NCI-H345 treated with DMSO at 0.1 percent for 48 hours (cell line): ENCODE results near the gene NINL.
"Not testable (repeated sequence)": the region's sequence is repeated elsewhere in the genome, so short reads cannot be mapped to it uniquely, and the experiment has no call there.

ENCODE experiments used
- DNase-seq: peaks from one replicate; lab custom pipeline; 2025; ENCODE audit not compliant: unreplicated experiment; lab: John Stamatoyannopoulos, UW

NINL gene

DNA sequence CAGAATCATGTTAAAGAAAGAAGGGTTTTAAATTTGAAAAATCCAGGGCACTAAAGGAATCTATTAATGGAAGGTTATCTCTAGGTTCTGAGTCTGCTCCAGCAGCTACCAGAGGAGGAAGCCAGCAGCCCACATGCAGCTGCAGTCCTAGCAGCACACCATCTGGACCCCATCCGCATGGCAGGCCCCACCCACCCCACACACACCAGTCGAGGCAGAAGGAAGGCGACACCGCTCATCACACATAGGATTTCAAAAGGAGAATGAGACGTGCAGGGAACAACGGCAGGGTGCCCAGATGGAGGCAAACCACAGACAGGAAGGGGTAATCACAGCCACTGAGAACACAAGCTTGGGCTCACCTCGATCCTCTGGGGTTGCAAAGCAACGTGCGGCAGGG, 99.0 kb downstream of the NINL start:
- DNase-seq, result no peak

DNA sequence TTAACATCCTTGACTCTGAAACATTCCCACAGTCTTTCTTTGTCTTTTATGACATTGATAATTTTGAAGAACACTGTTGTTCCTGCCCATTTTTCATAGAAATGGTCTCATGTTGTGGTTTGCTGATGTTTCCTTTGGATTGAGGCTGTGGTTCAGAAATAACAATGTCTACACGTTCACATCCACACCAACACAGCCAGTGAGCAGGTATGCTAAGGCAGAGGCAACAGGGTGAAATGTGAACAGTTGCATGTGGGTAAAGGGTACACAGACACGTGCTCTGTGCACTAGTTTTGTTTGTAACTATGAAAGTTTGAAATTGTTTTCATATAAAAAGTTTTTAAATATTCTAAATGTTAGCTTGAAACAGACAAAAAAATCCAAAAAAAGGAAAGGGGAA, 99.5 kb downstream of the NINL start:
- no peak for DNase-seq

DNA sequence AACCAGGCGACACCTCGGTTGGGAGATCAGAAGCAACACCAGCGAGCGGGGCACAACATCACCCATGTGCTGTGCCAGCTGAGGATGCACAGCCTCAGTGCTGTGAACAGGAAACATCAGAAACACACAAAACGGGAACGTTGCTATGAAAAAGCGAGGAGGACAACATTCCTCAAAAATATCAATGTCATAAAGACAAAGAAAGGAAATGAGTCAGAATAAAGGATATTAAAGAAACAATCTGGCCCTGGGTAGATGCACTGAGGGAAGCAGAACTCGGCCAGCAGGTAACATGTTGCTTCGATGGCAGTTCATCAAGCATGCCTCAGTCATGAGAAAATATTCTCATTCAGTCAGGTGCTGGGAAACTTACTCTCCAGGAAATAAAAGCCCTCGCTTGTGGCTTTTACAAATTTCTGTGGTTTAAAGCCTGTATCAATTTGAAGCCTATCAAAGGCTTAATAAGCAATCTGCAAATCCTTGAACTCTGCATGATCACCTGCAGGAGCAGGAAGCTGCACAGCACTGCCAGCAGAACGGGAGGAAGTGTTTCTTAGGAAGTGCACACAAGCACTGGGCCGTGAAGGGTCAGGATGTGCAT, 100.3 kb downstream of the NINL start:
- DNase-seq, result no peak

DNA sequence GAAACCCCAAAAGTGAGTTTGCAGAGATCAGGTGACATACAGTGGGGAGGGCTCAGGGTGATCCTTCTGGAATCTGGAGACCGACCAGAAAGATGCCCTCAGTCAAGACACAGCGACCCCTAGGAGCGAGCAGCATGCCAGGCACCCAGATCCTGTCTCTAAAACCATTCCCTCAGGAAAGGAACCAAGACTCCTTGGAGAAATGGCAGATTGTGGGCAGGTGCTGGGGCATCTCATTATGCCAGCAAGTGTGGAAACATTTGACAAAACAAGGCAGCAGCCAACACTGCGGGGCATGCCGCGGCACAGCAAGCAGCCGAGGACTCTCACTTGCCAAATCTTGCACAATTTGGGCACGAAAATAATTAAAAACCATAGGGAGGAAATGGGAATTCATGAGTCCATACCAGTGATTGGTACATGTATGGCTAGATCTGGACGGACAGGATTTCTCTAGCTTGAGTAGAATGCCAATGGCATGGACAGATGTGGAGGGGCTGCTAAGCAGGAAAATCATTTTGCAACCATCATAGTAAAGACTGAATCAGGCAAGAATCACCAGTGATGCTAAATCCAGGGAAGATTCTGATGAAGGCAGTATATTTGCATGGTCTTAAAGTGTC, 101.0 kb downstream of the NINL start:
- DNase-seq, result no peak

DNA sequence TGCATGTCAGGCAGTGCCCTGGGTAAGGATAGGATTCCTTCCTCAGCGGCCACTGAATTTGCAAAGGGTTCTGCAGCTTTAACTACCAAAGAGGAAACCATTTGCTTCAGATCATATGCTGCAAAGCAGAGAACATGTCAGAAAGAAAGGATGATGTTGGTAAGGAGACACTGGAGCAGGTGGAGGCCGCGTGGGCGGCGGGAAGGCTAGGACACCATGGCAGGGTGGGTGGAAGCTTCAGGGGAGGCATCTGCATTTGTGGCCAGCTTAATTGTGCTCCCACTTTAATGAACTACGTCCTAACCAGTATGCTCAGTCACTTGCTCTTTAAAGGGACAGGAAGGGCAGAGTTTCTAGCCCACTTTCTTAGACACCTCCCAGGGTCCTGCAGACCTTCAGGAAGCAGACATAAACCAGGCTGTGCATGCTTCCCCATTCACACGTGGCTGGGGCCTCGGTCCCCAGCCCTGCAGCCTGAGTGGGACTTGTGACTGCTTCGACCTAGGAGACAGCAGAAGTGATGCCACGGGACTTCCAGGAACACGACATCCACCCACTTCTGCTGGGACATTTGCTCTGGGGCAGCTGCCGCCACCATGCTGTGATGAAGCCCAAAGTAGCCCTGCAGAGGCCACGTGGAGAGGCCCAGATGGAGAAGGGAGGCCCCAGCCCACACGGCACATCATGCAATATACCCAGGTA, 101.7 kb downstream of the NINL start:
- DNase-seq, result no peak

DNA sequence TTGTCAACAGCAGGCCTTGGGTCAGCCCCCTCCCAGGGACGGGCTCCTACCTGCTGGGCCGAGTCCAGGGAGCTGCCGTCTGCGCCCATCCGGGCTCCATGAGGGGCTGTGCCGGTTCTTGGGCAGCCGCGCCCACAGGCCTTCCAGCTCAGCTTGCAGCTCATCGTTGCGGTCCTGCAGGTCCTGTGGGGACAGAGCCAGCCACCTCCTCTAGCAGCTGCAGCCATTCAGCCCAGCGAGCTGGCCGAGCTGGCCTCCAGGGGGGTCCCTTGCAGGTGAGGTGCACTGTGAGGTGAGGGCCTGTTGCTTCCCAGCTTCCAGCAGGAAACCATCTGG, 103.4 kb downstream of the NINL start:
- DNase-seq, result no peak

DNA sequence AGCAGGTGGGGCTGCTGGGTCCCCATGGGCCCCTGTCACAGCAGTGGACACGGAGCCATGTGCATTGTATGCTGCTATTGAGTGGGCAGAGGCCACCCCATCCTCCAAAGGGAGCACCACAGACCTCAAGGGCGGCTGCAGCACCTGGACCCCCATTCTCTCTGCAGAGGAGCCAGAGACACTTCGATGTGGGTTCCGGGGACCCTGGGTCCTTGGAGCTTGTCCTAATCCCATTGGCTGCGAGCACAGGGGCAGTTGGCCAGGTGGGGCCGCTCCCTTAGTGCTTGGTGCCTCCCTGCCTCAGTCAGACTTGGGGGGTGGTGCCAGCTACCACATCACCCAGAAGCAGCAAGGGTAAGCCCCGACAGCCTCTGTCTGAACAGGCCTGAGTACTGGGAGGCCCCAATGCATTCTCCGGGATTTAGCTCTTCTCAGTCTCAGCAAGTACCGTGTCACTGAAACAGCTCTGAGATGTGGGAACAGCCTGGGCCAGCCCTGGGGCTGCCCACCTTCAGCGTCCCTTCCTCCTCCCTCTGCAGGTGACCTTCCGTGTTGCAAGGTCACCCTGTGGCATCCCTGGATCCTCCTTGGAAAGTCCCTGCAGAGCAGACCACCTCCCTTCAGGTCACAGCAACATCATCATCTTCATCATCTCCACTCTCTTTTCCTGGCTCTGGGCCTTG, 104.0 kb downstream of the NINL start:
- DNase-seq, result no peak

DNA sequence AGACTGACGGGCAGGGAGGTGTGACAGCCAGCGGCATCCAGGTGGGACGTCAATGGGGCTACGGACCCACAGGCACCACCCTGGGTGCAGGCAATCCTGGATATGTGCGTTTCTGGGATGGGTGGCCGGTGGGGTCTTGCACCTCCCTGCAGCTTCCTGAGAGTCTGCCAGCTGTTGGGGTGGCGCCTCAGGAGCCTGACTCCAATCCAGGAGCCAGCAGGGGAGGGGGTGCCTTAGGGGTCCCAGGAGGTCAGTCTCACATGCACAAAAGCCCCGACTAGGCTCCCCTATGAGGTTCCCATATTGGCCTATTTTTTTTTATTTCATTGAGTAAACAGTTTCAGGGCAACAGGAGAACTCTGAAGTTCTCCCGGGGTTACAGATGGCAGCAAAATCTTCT, 104.5 kb downstream of the NINL start:
- DNase-seq, result no peak

DNA sequence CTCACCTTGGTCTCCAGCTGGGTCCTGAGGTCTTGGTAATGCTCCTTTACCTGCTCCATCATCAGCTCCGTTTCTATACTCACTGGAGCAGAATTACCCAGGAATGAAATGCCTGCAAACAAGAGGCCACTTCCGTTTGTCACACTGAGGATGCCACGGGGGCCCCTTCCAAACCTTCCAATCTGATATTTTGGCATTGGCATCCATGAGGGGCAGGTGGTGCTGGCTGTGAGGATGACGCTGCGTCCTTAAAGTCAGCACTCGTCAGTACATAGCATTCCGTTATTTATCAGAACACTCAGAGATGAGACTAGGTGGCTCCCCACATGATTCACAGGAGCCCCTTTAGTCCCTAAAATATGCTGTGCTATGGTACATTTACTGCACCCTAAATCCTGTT, 105.2 kb downstream of the NINL start:
- DNase-seq, result no peak

DNA sequence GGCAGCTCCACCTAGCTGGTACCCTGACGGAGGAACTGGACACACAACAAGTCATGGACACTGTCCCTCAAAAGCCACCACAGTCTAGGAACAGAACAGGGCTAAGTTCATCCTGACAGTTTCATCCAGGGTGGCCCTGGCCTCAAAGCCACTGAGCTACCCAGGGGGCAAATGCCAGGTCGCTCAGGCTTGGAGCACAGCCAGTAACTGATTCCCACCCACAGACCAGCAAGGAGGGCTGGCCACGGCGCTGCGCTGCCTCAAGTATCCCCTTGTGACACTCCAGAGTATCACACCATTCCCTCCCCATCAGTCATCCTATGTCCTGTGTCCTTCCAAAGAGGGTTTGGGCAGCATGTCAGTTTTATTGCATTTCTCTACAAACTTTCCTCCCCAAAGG, 105.7 kb downstream of the NINL start:
- no peak for DNase-seq

DNA sequence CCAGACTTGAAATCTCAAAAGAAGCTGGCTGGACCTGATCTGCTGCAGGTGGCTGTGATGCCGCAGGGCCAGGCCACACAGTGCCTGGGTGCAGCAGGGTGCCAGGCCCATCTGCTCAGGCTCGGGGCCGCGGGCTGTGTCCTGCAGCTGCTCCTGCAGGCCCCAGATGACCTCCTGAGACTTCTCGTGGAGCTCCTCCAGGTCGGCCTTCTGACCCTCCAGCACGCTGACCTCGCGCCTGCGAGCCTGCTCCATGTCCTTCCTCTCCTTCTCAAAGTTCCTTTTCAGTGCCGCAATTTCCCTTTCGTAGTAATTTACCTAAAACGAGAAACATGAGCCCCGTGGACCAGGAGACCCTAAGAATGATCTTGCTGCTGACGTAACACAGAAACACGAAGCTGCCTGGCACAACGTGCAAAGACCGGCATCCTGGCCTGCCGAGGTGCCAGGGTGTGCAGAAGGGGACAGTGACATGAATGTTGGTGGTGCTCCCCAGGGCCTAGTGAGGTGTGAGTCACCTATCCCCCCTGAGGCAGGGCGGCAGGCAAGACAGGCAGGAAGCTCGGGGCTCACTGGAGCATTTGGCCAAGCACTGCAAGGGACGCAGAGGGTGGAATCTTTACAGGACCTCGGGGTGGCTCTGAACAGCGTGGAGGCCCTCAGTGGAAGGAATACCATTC, 106.3 kb downstream of the NINL start:
- no peak for DNase-seq

DNA sequence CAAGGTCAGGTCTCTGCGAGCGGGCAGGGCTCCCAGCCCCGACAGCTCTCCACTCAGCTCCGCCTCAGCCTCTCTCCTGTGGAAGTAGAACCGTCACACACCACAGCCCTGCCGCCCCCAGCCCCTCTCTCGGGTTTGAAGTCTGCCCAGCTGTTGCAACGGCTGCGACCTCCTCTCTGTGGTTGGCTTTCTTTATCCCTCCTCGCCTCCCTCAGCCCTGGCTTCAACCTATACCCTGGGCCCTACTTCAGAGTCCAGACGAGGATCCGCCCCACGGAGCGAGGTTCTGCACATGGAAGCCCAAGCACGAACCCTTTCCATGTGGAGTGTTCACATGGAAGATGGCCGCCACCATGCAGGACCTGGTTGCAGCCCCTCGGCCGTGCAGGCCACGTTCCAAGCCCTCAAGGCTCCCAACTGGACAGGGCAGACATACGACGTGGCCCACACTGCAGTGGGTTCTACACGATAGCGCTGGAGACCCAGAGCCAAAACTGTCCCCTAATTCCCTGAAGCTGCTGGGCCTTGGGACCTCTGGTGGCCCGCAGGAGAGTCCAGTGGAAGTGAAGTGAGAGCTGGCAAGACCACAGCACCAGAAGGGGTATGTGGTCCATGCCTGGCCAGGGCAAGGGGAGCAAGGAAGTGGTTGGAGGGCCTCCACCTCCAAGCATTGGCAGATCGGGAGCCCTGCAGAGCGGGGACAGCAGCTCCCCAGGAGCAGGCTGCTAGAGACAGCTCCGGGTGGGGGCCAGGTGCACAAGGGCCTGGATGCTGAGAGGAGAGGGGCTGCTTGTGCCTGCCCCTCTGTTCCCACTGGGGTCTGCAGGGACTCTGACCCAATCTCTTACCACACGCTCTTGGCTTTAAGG, 108.1 kb downstream of the NINL start:
- DNase-seq, result no peak

DNA sequence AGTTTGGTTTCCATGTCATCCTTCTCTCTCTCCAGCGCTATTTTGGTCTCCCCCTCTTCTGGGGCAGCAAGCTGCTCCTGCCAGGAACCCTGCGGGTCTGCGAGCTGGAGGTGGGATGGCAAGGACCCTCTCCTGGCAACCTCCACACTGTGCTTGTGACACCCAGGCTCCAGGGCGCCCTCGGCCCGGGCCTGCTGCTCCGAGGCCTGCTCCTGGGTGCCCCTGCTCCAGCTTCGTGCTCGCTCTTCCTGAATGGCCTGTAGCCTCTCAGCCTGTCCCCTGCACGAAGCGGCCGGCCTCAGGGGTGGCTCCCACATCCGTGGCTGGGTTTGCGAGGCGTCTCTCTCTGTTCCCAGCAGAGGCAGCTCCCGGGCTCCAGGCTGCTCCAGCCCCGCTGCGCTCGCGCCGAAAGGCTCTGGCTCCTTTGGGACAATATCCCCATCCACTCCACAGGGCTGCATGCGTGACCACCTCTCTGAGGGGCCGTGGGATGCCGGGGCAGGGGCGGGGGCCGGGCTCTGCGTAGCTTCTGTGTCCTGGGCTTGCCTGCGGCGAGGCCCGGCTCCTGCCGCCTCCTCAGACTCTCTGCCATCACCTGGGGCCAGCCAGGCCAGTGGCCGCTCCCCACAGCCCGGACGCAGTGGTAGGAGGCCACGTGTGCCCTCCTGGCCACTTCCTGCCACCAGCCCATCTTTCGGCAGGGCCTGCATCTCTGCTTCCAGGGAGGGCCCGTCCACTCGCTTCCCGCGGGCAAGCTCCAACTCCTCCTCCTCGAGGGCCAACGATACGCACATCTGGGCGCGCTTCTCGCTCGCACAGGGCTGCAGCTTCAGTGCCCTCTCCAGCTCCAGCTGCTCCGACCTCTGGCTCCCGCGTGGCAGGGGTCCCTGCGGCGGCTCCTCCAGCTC, 109.0 kb downstream of the NINL start:
- no peak for DNase-seq

DNA sequence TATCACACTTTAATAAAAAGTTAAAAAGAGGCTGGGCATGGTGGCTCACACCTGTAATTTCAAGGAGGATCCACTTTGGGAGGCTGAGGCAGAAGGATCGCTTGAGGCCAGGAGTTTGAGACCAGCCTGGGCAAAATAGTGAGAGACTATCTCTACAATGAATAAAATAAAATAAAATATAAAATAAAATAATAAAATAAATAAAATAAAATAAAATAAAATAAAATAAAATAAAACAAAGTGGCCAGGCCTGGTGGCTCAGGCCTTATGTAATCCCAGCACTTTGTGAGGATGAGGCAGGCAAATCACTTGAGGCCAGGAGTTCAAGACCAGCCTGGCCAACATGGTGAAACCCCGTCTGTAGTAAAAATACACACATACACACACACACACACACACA, 112.0 kb downstream of the NINL start:
- not testable (repeated sequence) for DNase-seq

DNA sequence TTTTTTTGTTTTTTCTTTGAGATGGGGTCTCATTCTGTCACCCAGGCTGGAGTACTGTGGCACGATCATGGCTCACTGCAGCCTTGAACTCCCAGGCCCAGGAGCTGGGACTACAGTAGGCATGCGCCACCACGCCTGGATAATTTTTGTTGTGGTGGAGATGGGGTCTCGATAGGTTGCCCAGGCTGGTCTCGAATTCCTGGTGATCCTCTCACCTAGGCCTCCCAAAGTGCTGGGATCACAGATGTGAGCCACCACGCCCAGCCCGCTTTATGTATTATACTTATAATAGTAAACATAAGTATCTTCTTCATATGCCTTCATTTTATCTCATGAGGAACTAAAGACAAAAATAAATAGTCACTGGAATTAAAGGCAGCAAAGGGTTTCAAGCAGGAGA, 114.3 kb downstream of the NINL start:
- no peak for DNase-seq

DNA sequence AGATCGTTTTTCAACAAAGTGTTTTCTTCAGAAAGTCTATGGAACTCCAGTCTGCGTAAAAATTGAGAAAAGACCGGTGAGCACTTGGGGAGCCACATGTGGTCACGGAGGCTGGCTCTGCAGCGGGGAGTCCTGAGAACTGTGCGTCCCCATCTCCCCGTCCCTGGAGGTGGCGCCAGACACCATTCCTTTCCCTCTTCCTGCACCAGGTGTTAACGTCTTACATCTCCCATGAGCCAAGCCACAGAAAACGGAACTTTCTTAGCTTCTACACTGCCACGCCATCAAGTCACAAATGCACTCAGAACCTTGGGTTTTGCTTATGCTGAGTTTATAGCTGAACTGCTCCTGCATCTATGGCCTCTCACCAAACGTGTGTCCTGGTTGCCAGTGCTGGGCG, 115.3 kb downstream of the NINL start:
- DNase-seq, result no peak

DNA sequence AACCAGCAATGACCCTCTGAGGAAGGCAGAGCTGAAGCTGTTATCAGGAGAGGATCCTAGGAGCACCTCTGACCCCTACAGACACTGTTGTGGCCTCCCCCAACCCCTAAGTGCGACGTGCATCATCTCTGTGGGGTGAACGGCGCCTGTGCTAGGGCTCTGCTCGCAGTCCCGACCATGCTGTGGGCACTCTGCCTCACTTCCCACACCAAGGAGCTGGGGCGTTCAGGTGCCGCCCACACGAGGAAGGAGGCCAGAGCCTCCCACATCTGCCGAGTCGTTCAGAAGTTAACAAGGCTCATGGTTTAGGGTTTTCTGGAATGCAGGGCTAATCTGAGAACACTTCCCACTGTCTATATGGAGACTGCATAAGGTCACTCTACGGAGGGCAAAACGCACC, 115.8 kb downstream of the NINL start:
- no peak for DNase-seq

DNA sequence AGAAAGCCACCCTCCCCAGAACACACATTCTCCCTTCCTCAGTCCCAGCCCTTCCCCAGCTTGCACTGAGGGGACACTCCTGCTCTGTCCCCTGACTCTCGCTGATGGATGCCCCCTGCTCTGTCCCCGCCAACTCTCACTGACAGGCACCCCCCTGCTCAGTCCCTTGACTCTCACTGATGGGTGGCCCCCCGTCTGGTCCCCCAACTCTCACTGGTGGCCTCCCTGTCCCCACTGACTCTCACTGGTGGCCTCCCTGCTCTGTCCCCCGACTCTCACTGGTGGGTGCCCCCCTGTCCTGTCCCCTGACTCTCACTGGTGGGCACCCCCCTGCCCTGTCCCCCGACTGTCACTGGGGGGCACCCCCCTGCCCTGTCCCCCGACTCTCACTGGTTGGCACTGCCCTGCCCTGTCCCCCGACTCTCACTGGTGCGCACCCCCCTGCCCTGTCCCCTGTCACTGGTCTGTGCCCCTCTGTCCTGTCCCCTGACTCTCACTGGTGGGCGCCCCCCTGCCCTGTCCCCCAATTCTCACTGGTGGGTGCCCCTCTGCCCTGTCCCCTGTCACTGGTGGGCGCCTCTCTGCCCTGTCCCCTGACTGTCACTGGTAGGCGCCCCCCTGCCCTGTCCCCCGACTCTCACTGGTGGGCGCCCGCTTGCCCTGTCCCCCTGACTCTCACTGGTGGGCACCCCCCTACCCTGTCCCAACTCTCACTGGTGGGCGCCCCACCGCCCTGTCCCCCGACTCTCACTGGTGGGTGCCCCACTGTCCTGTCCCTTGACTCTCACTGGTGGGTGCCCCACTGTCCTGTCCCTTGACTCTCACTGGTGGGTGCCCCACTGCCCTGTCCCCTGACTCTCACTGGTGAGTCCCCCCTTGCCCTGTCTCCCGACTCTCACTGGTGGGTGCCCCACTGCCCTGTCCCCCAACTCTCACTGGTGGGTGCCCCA, 116.9 kb downstream of the NINL start:
- DNase-seq, result no peak

DNA sequence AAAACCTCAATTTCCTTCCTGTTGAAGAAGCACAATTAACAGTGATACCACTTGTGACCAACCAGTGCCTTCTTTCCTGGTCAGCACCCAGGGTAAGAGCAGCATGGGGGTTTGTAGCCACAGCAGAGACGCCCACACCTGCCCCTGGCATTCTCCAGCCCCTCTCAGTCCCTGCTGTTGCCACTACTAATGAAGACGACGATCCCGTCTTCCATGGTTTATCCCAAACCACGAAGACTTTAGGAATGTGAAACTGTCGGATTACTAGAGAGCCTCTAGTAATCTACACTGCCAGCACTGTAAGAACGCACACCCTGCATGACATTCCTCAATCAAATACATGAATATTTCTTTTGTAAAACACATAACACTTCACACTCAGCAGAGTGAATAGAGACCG, 117.9 kb downstream of the NINL start:
- DNase-seq, result no peak
